ENCODE results near the gene TTLL5.

DNA sequence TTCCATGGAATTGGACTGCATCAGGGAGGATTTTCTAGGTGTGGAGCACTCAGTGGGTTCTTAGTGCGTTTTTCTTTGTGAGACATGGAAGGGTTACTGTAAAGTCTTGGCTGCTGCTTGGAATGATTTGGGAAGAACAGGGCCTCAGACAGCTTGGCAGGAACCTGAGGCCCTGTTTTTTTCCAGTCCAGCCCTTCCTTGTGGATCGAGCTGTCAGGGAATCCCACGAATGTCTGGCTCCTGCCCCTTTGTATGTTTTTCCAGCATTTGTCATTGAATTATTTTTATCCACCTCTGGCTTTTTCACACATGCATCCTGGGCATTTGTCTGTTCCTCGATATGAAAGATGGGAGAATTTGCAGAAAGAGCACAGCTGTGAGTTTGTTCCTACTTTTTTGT lies 162.3 kb downstream of the TTLL5 start:
- TF ChIP-seq, protein P1, sequence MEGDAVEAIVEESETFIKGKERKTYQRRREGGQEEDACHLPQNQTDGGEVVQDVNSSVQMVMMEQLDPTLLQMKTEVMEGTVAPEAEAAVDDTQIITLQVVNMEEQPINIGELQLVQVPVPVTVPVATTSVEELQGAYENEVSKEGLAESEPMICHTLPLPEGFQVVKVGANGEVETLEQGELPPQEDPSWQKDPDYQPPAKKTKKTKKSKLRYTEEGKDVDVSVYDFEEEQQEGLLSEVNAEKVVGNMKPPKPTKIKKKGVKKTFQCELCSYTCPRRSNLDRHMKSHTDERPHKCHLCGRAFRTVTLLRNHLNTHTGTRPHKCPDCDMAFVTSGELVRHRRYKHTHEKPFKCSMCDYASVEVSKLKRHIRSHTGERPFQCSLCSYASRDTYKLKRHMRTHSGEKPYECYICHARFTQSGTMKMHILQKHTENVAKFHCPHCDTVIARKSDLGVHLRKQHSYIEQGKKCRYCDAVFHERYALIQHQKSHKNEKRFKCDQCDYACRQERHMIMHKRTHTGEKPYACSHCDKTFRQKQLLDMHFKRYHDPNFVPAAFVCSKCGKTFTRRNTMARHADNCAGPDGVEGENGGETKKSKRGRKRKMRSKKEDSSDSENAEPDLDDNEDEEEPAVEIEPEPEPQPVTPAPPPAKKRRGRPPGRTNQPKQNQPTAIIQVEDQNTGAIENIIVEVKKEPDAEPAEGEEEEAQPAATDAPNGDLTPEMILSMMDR (IDR thresholded peaks at IDR 0.05) = no peak
- TF ChIP-seq POLR2A (IDR thresholded peaks at IDR 0.05) = no peak
